ENCODE results near the gene TBCA.

- no peak for TF ChIP-seq CTCF (conservative IDR thresholded peaks at IDR 0.05; ENCODE audit: low read length)
- no peak for TF ChIP-seq EZH2phosphoT487 (IDR thresholded peaks at IDR 0.05; ENCODE audit: borderline replicate concordance, low read depth, low read length)
Observed at GRCh38 chr5:77758141-77758938, 17.8 kb downstream of the TBCA start.
